GM19035 (cell line): ENCODE results near the gene GCK.

Experiments
- ATAC-seq: cut with Tn5 transposase; IDR thresholded peaks from one replicate; pipeline ENCODE4 v1.9.1; 2021; ENCODE audit not compliant: unreplicated experiment

The GCK gene

GRCh38 chr7:44223362-44224079 lies 34.3 kb upstream of the GCK start:
- ATAC-seq: no peak

- ATAC-seq: no peak
Measured at GRCh38 chr7:44222776-44223261, 33.6 kb upstream of the GCK start.

- ATAC-seq: no peak
Measured at GRCh38 chr7:44222074-44222473, 32.8 kb upstream of the GCK start.

- no peak for ATAC-seq
Measured at GRCh38 chr7:44221231-44221791, 32.1 kb upstream of the GCK start.

GRCh38 chr7:44220358-44221112 lies 31.3 kb upstream of the GCK start:
- ATAC-seq: no peak

- no peak for ATAC-seq
Measured at GRCh38 chr7:44220046-44220357, 30.8 kb upstream of the GCK start.

- no peak for ATAC-seq
Measured at GRCh38 chr7:44219371-44220045, 30.3 kb upstream of the GCK start.

- ATAC-seq: no peak
Measured at GRCh38 chr7:44218418-44219201, 29.4 kb upstream of the GCK start.

GRCh38 chr7:44217852-44218402 lies 28.7 kb upstream of the GCK start:
- ATAC-seq: no peak

- no peak for ATAC-seq
Measured at GRCh38 chr7:44217223-44217714, 28.0 kb upstream of the GCK start.

- ATAC-seq: no peak
Measured at GRCh38 chr7:44216521-44217222, 27.4 kb upstream of the GCK start.

GRCh38 chr7:44216019-44216418 lies 26.8 kb upstream of the GCK start:
- no peak for ATAC-seq

- no peak for ATAC-seq
Measured at GRCh38 chr7:44215531-44215930, 26.3 kb upstream of the GCK start.

- no peak for ATAC-seq
Measured at GRCh38 chr7:44213877-44214388, 24.7 kb upstream of the GCK start.

- ATAC-seq: no peak
Measured at GRCh38 chr7:44213206-44213876, 24.1 kb upstream of the GCK start.

GRCh38 chr7:44212581-44213184 lies 23.4 kb upstream of the GCK start:
- no peak for ATAC-seq

- no peak for ATAC-seq
Measured at GRCh38 chr7:44212018-44212417, 22.8 kb upstream of the GCK start.

- no peak for ATAC-seq
Measured at GRCh38 chr7:44211126-44211675, 22.0 kb upstream of the GCK start.
